ENCODE data around the gene FRMD4A. TPM values are rescaled to one million over a fixed set of nuclear protein-coding genes. Genes with fewer than 3 reads are reported as not detected.

The FRMD4A gene
- total RNA-seq, 1 experiment from 2014 or later, result 19.6 TPM

DNA sequence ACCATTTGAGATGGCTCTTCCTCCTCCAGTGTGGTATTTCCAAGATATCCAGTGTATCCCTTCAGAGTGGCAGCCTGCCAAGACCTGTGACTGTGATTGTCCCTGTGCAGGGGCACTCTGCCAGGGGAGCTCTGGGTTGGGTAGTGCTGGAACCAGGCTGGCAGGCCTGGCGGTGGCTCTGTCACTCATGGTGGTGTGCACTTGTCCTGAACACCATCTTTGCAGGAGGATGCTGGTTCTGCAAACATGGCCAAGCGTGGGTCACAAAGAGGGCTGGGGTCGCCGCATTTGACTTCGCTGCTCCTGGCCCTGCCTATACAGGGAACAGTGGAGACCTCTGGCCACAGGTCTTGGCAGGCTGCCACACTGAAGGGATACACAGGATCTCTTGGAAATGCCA, 538.7 kb downstream of the FRMD4A start:
- H3K27me3 ChIP-seq (ENCODE audit: insufficient read depth, low read length), result no peaks in the 10 kb centered on the region
- H3K27me3 Mint-ChIP-seq (ENCODE audit: low read depth), result no peaks in the 10 kb centered on the region
- H3K4me2 ChIP-seq (ENCODE audit: insufficient read depth, insufficient read length, low read length), result no peak overlapping the region
- peaks cover 4% of the 10 kb centered on the region; the same call in 1 of the 2 replicates for H3K4me1 ChIP-seq (ENCODE audit: insufficient read depth, low read length)
- no peak overlapping the region for H4K5ac ChIP-seq (ENCODE audit: insufficient read length, low read depth, low read length)
- H3K79me1 ChIP-seq (ENCODE audit: insufficient read depth, low read depth, low read length, poor library complexity, severe bottlenecking), result no peaks in the 10 kb centered on the region
- H3K27ac ChIP-seq (ENCODE audit: insufficient read length, low read depth, low read length), result no peak overlapping the region
- peak overlapping the region in 1 of 3 experiments; percentile 55; a peak in 3 of 7 replicates for H3K27ac Mint-ChIP-seq
- no peaks in the 10 kb centered on the region for H3K9me3 ChIP-seq (ENCODE audit: control insufficient read depth, low read depth, low read length)
- H4K20me1 ChIP-seq (ENCODE audit: control insufficient read depth, insufficient read depth, insufficient read length), result no peaks in the 10 kb centered on the region
- no peak overlapping the region for H4K91ac ChIP-seq (ENCODE audit: insufficient read length, low read depth, low read length)
- peaks cover 4 to 9% (median 9%) of the 10 kb centered on the region in 3 experiments; a peak in 5 of 7 replicates for H3K36me3 Mint-ChIP-seq (ENCODE audit: insufficient read depth in 1 of 3, low read depth in 3 of 3)
- no peak overlapping the region for H2BK20ac ChIP-seq (ENCODE audit: low read depth, low read length, poor library complexity, severe bottlenecking)
- H2BK15ac ChIP-seq (ENCODE audit: low read depth, low read length), result no peak overlapping the region
- no peak overlapping the region for H2AK5ac ChIP-seq (ENCODE audit: insufficient read length, low read length)
- H2BK5ac ChIP-seq (ENCODE audit: insufficient read length, low read length), result no peak overlapping the region
- H3K23ac ChIP-seq (ENCODE audit: insufficient read length, low read depth, low read length), result no peak overlapping the region
- H4K8ac ChIP-seq (replicated peaks; ENCODE audit: insufficient read length, low read depth, low read length), result no peak overlapping the region
- H3K9ac ChIP-seq (ENCODE audit: extremely low read depth, insufficient read length, low read length), result no peak overlapping the region
- no peaks in the 10 kb centered on the region for H3K23me2 ChIP-seq (ENCODE audit: insufficient read length, low read depth, low read length, poor library complexity, severe bottlenecking)
- no peak overlapping the region for H3K4me3 Mint-ChIP-seq
- WGBS (ENCODE audit: extremely low coverage, insufficient read length, low lambda C conversion rate), result no CpG with 5 or more reads among the region's 5 CpGs
- peaks cover 20 to 22% of the 10 kb centered on the region in 2 experiments for H3K4me1 Mint-ChIP-seq
- H3K4ac ChIP-seq (ENCODE audit: low read depth, low read length), result no peak overlapping the region
- TF ChIP-seq, protein P1, sequence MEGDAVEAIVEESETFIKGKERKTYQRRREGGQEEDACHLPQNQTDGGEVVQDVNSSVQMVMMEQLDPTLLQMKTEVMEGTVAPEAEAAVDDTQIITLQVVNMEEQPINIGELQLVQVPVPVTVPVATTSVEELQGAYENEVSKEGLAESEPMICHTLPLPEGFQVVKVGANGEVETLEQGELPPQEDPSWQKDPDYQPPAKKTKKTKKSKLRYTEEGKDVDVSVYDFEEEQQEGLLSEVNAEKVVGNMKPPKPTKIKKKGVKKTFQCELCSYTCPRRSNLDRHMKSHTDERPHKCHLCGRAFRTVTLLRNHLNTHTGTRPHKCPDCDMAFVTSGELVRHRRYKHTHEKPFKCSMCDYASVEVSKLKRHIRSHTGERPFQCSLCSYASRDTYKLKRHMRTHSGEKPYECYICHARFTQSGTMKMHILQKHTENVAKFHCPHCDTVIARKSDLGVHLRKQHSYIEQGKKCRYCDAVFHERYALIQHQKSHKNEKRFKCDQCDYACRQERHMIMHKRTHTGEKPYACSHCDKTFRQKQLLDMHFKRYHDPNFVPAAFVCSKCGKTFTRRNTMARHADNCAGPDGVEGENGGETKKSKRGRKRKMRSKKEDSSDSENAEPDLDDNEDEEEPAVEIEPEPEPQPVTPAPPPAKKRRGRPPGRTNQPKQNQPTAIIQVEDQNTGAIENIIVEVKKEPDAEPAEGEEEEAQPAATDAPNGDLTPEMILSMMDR (conservative IDR thresholded peaks at IDR 0.05), result no peak
- H3K9me3 Mint-ChIP-seq, result no peaks in the 10 kb centered on the region
- no peak overlapping the region for H2AFZ ChIP-seq (ENCODE audit: low read length)
- H3T11ph ChIP-seq (ENCODE audit: low read length), result no peak overlapping the region
- H3K79me2 ChIP-seq (ENCODE audit: insufficient read depth, low read length), result no peaks in the 10 kb centered on the region
- no peak overlapping the region for H2BK12ac ChIP-seq (ENCODE audit: insufficient read length, low read depth, low read length)
- H2BK120ac ChIP-seq (ENCODE audit: low read depth, low read length, poor library complexity, severe bottlenecking), result no peak overlapping the region
- no peak overlapping the region for H3K14ac ChIP-seq (ENCODE audit: insufficient read depth, low read length)
- H3K18ac ChIP-seq (ENCODE audit: insufficient read length, low read depth, low read length), result no peak overlapping the region
- no peak overlapping the region for H3K56ac ChIP-seq (ENCODE audit: insufficient read length, low read depth, low read length)
- no peak for DNase-seq

All from H9 (cell line).